Fibroblast of lung (primary cell): Measurements from ENCODE around the gene STXBP6.

Experiments used
- CTCF ChIP-seq, 2 donors: IDR thresholded peaks in 1 of 2; conservative IDR thresholded peaks in 1 of 2; 1 replicate in 1 of 2; 2 replicates in 1 of 2; pipeline ENCODE4 v1.5.1; 2011 to 2012; ENCODE audit warnings: low read length in 2 of 2, control low read depth in 1 of 2, inconsistent platforms in 1 of 2, low read depth in 1 of 2, mild to moderate bottlenecking in 1 of 2
- EZH2 ChIP-seq: IDR thresholded peaks from 2 replicates; pipeline ENCODE4 v1.5.1; 2012; ENCODE audit warnings: low read length, control low read depth, mild to moderate bottlenecking; ENCODE audit errors: missing control alignments

- TF ChIP-seq CTCF (conservative IDR thresholded peaks at IDR 0.05 in 1 of 2, IDR thresholded peaks at IDR 0.05 in 1 of 2; ENCODE audit: low read depth in 1 of 2, low read length in 2 of 2) (no peak), EZH2 (no peak)
Measured at GRCh38 chr14:24804552-24805212, 245.3 kb downstream of the STXBP6 start.
